T-cell (primary cell): Measurements from ENCODE around the gene DLEC1. TPM values are rescaled to one million over a fixed set of nuclear protein-coding genes. Genes with fewer than 3 reads are reported as not detected.
A peak's percentile ranks its signal among the peaks of the same experiment; 100 is the strongest.
"Not testable (repeated sequence)": the region's sequence is repeated elsewhere in the genome, so short reads cannot be mapped to it uniquely, and the experiment has no call there.

Experiments used
- ATAC-seq, 4 experiments: fragments of 200-7000 bp in 3 of 4; fragments of 150-1000 bp in 1 of 4; cut with Tn5 transposase; replicated peaks in 1 of 4; 1 replicate in 3 of 4; 2 replicates in 1 of 4; pipeline ENCODE4 v1.10.0; 2021; ENCODE audit warnings: moderate library complexity in 3 of 4, mild to moderate bottlenecking in 2 of 4, moderate number of reproducible peaks in 1 of 4
- CTCF ChIA-PET, 2 donors: fragments of 300-600 bp; sonication (Branson Sonifier 250); formaldehyde crosslinking; loops; one replicate each; lab custom pipeline; 2022; ENCODE audit warnings: antibody characterized with exemption in 2 of 2; lab: Charles Lee
- POLR2A ChIA-PET, 2 donors: fragments of 300-600 bp; sonication (Branson Sonifier 250); formaldehyde crosslinking; loops; one replicate each; lab custom pipeline; 2022; ENCODE audit warnings: antibody characterized with exemption in 2 of 2; lab: Charles Lee
- DNase-seq, 35 experiments: peaks; one replicate each; pipeline versions ENCODE4 v3.0.0 to v3.0.0-alpha.2; 2013 to 2023
- H3K27ac ChIP-seq: one replicate; pipeline ENCODE4 v1.5.1; 2013; ENCODE audit warnings: low read length
- H3K27me3 ChIP-seq, 2 experiments: replicated peaks in 1 of 2; 1 replicate in 1 of 2; 2 replicates in 1 of 2; pipeline versions ENCODE4 v1.6.1 to v1.7.0; 2013; ENCODE audit warnings: low read length in 1 of 2, mixed read lengths in 1 of 2; ENCODE audit not compliant: control insufficient read depth in 2 of 2, insufficient read depth in 2 of 2; ENCODE audit errors: extremely low read depth in 1 of 2
- H3K36me3 ChIP-seq, 2 donors: 1 replicate in 1 of 2; 2 replicates in 1 of 2; pipeline versions ENCODE4 v1.6.1 to v1.7.0; 2013; ENCODE audit warnings: low read length in 1 of 2; ENCODE audit not compliant: control insufficient read depth in 2 of 2, insufficient read depth in 1 of 2; ENCODE audit errors: extremely low read depth in 1 of 2
- H3K4me1 ChIP-seq, 2 experiments: 1 replicate in 1 of 2; 2 replicates in 1 of 2; pipeline versions ENCODE4 v1.6.1 to v1.7.0; 2013; ENCODE audit warnings: low read length in 2 of 2, mixed read lengths in 1 of 2; ENCODE audit not compliant: insufficient read depth in 2 of 2, control insufficient read depth in 1 of 2; ENCODE audit errors: extremely low read depth in 1 of 2
- H3K4me3 ChIP-seq, 2 donors: 1 replicate in 1 of 2; 2 replicates in 1 of 2; pipeline versions ENCODE4 v1.5.1 to v1.7.0; 2013; ENCODE audit warnings: mild to moderate bottlenecking in 2 of 2, low read length in 1 of 2, moderate library complexity in 1 of 2; ENCODE audit not compliant: control insufficient read depth in 1 of 2; ENCODE audit errors: extremely low read depth in 1 of 2
- H3K9me3 ChIP-seq: 2 replicates; pipeline ENCODE4 v1.7.0; 2013
- H3K27ac Mint-ChIP-seq, 2 donors: one replicate each; pipeline ENCODE4 v1.8.0; 2020 to 2021; ENCODE audit warnings: mild to moderate bottlenecking in 2 of 2, mixed read lengths in 2 of 2
- H3K27me3 Mint-ChIP-seq, 2 donors: one replicate each; pipeline ENCODE4 v1.8.0; 2021 to 2022; ENCODE audit warnings: mixed read lengths in 2 of 2
- H3K36me3 Mint-ChIP-seq: one replicate; pipeline ENCODE4 v1.8.0; 2021; ENCODE audit warnings: mixed read lengths
- H3K4me1 Mint-ChIP-seq, 3 donors: one replicate each; pipeline ENCODE4 v1.8.0; 2020 to 2022; ENCODE audit warnings: mixed read lengths in 3 of 3, mild to moderate bottlenecking in 1 of 3
- H3K4me3 Mint-ChIP-seq, 3 donors: one replicate each; pipeline ENCODE4 v1.8.0; 2020 to 2022; ENCODE audit warnings: mild to moderate bottlenecking in 3 of 3, mixed read lengths in 3 of 3, moderate library complexity in 3 of 3
- H3K9me3 Mint-ChIP-seq, 3 donors: one replicate each; pipeline ENCODE4 v1.8.0; 2020 to 2022; ENCODE audit warnings: mixed read lengths in 3 of 3
- WGBS: methylation state at CpG from one replicate; pipeline ENCODE4 v1.1.5; 2013; ENCODE audit warnings: missing lambda C conversion rate; ENCODE audit not compliant: insufficient coverage; 5-methylcytosine and 5-hydroxymethylcytosine counted together
- total RNA-seq, 35 experiments: library from RNA in 6 of 35; stranded (reverse) in 6 of 35; fragments of 120-200 nt in 1 of 35; gene quantifications; one replicate each; pipeline versions ENCODE4 v1.2.1 to v1.2.4 and lab custom pipeline; 2013 to 2026

DLEC1 gene
- total RNA-seq, 5 donors from 2014 or later (not counting 1 experiment from before 2014, with no cell fraction given): 4.7 to 21.7 (median 17.8) TPM

DNA sequence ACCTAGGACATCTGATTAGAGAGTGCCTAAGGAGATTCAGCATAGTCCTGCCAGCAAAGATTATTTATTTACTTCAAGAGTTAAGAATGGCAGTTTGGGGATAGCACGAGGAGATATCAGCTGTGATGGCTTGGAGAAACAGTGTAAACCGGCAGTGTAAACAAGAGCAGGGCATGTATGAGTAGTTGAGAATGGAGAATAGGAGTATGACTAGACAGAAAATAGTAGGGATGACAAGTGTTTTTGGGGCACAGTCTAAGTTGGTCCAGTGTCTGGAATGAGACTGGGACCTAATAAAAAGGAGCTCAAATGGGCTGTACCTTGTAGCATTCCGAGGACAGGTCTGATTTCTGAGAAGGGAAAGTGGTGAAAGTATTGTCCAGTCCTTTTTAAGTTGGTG, 38.1 kb downstream of the DLEC1 start:
- DNase-seq, H3K4me1 Mint-ChIP-seq, H3K27me3 Mint-ChIP-seq, H3K9me3 ChIP-seq, H3K27ac Mint-ChIP-seq, POLR2A ChIA-PET, ATAC-seq, H3K36me3 Mint-ChIP-seq, H3K9me3 Mint-ChIP-seq, H3K4me1 ChIP-seq, H3K36me3 ChIP-seq, H3K27me3 ChIP-seq, H3K27ac ChIP-seq, H3K4me3 ChIP-seq, CTCF ChIA-PET, H3K4me3 Mint-ChIP-seq: not testable (repeated sequence)
- WGBS: 90% methylated on average over 1 of the region's 3 CpGs

DNA sequence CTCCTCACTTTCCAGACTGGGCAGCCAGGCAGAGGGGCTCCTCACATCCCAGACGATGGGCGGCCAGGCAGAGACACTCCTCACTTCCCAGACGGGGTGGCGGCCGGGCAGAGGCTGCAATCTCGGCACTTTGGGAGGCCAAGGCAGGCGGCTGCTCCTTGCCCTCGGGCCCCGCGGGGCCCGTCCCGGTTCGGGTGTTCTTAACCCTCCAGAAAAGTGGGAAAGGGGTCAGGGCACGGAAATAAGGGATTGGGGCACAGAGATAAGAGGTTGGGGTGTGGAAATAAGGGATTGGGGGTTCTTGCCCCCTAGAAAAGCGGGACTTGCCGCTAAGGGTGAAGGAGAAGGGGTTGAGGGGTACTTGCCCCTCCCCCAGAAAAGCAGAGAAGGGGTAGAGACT, 43.3 kb downstream of the DLEC1 start:
- H3K4me3 ChIP-seq, ATAC-seq, H3K36me3 Mint-ChIP-seq, H3K36me3 ChIP-seq, H3K27me3 ChIP-seq, H3K27ac ChIP-seq, H3K27ac Mint-ChIP-seq, H3K27me3 Mint-ChIP-seq, H3K4me3 Mint-ChIP-seq, POLR2A ChIA-PET, H3K9me3 ChIP-seq, DNase-seq, CTCF ChIA-PET, H3K4me1 ChIP-seq: not testable (repeated sequence)
- WGBS: 96% methylated on average over 6 of the region's 16 CpGs
- Mint-ChIP-seq H3K9me3 (peaks cover 6 to 14% (median 7%) of the 10 kb centered on the region in 3 donors), H3K4me1 (peaks cover 0 to 13% (median 0%) of the 10 kb centered on the region in 3 donors)

DNA sequence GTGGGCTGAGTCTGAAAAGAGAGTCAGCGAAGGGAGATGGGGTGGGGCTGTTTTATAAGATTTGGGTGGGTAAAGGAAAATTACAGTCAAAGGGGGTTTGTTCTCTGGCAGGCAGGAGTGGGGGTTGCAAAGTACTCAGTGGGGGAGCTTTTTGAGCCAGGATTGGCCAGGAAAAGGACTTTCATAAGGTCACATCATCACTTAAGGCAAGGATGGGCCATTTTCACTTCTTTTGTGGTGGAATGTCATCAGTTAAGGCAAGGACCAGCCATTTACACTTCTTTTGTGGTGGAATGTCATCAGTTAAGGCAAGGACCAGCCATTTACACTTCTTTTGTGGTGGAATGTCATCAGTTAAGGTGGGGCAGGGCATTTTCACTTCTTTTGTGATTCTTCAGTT, 44.2 kb downstream of the DLEC1 start:
- H3K36me3 Mint-ChIP-seq, H3K27me3 ChIP-seq, DNase-seq, H3K27ac ChIP-seq, H3K9me3 ChIP-seq, H3K27me3 Mint-ChIP-seq, H3K36me3 ChIP-seq, H3K27ac Mint-ChIP-seq, H3K4me3 Mint-ChIP-seq, ATAC-seq, CTCF ChIA-PET, H3K4me3 ChIP-seq, H3K4me1 ChIP-seq: not testable (repeated sequence)
- H3K4me1 Mint-ChIP-seq: peaks cover 0 to 13% (median 0%) of the 10 kb centered on the region in 3 donors
- H3K9me3 Mint-ChIP-seq: peaks cover 6 to 14% (median 7%) of the 10 kb centered on the region in 3 donors
- POLR2A ChIA-PET: interaction anchor here in 1 of 2 donors (0.7 kb wide), 1 partner anchor 44 kb away, joined by 6 read pairs; the partner anchor contains the start of gene DLEC1
- WGBS: no CpG with 5 or more reads among the region's 1 CpG

DNA sequence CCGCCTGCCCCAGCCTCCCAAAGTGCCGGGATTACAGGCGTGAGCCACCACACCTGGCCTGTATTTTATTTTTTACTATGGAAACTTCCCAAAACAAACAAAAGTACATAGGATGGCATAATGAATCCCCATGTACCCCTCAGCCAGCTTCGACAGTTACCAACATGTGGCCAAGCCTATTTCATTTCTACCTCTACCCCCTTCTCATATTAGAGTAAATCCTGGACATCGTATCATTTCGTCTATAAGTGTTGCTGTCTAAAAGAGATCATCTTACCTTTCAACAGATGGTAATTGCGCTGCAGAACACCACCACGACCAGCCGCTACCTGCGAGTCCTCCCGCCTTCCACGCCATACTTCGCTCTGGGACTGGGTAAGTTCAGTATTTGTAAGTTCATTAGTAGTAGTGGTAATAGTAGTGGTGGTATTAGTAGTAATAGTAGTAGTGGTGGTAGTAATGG, 44.9 kb downstream of the DLEC1 start:
- Histone ChIP-seq H3K4me1 (no peaks in the 10 kb centered on the region), H3K9me3 (no peaks in the 10 kb centered on the region), H3K4me3 (no peak overlapping the region), H3K27me3 (no peaks in the 10 kb centered on the region), H3K36me3 (no peaks in the 10 kb centered on the region), H3K27ac (no peak overlapping the region)
- ATAC-seq (no peak), DNase-seq (peak in 3 of 35 experiments; percentile 8 to 30 (median 19))
- peaks cover 7% of the 10 kb centered on the region for H3K36me3 Mint-ChIP-seq
- H3K9me3 Mint-ChIP-seq: peaks cover 6 to 14% (median 7%) of the 10 kb centered on the region in 3 donors
- CTCF ChIA-PET: no interaction called here
- POLR2A ChIA-PET: interaction anchor here in 1 of 2 donors (0.7 kb wide), 1 partner anchor 45 kb away, joined by 6 read pairs; the partner anchor contains the start of gene DLEC1
- peaks cover 0 to 13% (median 3%) of the 10 kb centered on the region in 3 donors for H3K4me1 Mint-ChIP-seq
- H3K4me3 Mint-ChIP-seq: peak overlapping the region in 1 of 3 donors; percentile 39
- peak overlapping the region in 1 of 2 donors; percentile 50 for H3K27ac Mint-ChIP-seq
- no peaks in the 10 kb centered on the region for H3K27me3 Mint-ChIP-seq
- WGBS: 100% methylated on average over 7 of the region's 13 CpGs

DNA sequence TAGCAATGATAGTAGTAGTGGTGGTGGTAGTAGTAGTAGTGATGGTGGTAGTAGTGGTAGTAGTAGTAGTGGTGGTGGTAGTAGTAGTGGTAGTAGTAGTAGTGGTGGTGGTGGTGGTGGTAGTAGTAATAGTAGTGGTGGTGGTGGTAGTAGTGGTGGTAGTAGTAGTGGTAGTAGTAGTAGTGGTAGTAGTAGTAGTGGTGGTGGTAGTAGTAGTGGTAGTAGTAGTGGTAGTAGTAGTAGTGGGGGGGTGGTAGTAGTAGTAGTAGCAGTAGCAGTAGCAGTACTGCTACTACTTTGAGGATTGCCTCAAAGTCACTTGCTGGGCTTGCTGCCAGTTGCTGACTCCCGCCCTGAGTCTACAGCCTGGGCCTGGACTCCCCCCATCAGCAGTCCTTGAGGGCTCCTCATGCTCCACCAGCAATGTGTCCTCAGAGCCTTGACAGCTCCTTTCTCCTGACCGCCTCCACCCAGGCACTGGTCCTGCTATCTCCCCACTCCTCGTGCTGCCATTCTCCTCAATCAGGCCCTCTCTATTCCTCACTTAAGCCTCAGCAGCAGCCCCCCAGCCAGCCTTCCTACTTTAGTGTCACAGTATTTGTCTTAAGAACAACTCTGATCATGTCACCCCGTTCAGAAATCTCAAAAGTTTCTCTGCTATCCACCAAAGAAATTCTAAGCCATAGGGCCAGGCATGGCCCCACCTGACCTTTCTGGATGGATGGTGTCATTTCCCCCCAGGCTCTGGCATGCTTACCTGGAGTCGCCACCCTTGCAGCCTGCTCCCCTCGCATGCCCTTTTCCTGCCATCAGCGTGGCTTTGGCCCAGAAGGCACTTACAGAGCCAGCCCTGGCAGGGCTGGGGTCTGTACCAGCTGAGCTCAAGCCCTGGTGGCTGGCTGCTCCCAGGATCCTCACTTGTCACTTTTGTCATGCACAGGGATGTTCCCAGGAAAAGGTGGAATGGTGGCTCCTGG, 45.6 kb downstream of the DLEC1 start:
- ATAC-seq: peak in 3 of 4 experiments; percentile 15 to 68 (median 65)
- DNase-seq: peak in 31 of 35 experiments; percentile 8 to 61 (median 38)
- Histone ChIP-seq H3K27ac (peak overlapping the region; percentile 11), H3K4me1 (no peaks in the 10 kb centered on the region), H3K4me3 (no peak overlapping the region), H3K9me3 (no peaks in the 10 kb centered on the region), H3K27me3 (no peaks in the 10 kb centered on the region), H3K36me3 (no peaks in the 10 kb centered on the region)
- peaks cover 0 to 13% (median 3%) of the 10 kb centered on the region in 3 donors for H3K4me1 Mint-ChIP-seq
- ChIA-PET POLR2A (no interaction called here), CTCF (no interaction called here)
- H3K27me3 Mint-ChIP-seq: no peaks in the 10 kb centered on the region
- 74% methylated on average over 7 of the region's 7 CpGs for WGBS
- H3K4me3 Mint-ChIP-seq: peak overlapping the region in 1 of 3 donors; percentile 39
- peaks cover 8% of the 10 kb centered on the region for H3K36me3 Mint-ChIP-seq
- peaks cover 6 to 14% (median 7%) of the 10 kb centered on the region in 3 donors for H3K9me3 Mint-ChIP-seq
- peak overlapping the region; percentile 79 to 85 for H3K27ac Mint-ChIP-seq

DNA sequence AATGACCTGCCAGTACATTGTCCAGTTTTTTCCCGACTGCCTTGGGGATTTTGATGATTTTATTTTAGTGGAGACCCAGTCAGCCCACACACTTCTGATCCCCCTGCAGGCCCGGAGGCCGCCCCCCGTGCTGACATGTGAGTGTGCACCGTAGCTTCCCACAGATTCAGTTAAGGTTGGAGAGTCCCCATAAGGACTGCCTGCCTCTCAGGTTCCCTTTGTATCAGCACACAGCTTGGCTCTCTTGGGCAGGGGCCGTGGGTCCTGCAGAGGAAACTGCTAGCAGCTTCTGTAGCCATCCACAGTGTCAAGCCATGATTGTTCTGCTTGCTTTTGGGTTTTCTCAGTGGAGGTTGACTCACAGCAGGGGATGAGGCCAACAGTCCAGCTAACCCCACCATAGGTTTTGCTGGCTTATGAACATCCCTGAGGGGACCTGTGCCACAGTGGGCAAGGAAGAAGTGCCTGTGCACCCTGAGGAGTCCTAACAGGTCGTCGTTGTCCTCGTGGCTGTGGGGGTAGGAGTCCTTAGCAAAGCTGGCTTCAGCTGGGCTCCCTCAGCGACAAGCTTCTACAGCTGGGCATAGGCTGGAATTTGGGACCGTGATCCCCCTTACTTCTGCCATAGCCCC, 46.4 kb downstream of the DLEC1 start:
- Histone ChIP-seq H3K27me3 (no peaks in the 10 kb centered on the region), H3K4me1 (no peaks in the 10 kb centered on the region), H3K36me3 (no peaks in the 10 kb centered on the region), H3K9me3 (no peaks in the 10 kb centered on the region), H3K27ac (no peak overlapping the region), H3K4me3 (no peak overlapping the region)
- Mint-ChIP-seq H3K27ac (peak overlapping the region in 1 of 2 donors; percentile 79), H3K9me3 (peaks cover 6 to 13% (median 7%) of the 10 kb centered on the region in 3 donors), H3K27me3 (no peaks in the 10 kb centered on the region), H3K4me3 (peak overlapping the region in 1 of 3 donors; percentile 39), H3K36me3 (peaks cover 10% of the 10 kb centered on the region), H3K4me1 (peaks cover 0 to 13% (median 3%) of the 10 kb centered on the region in 3 donors)
- DNase-seq (peak in 2 of 35 experiments; percentile 5 to 11), ATAC-seq (peak in 3 of 4 experiments; percentile 15 to 39 (median 34))
- 89% methylated on average over 6 of the region's 11 CpGs for WGBS
- ChIA-PET POLR2A (no interaction called here), CTCF (no interaction called here)
